WTC11 (cell line): ENCODE measurements around the gene SLC24A3.

ENCODE experiments used
- ATF1 ChIP-seq: sonication (generic); formaldehyde crosslinking; IDR thresholded peaks from 2 replicates; pipeline ENCODE4 v1.8.1; 2023; ENCODE audit warnings: mild to moderate bottlenecking, moderate library complexity, missing genetic modification reagents
- NFYB ChIP-seq: sonication (generic); formaldehyde crosslinking; conservative IDR thresholded peaks from 2 replicates; pipeline ENCODE4 v1.8.0; 2022; ENCODE audit warnings: low read depth, missing genetic modification reagents
- NR3C1 ChIP-seq: sonication (generic); formaldehyde crosslinking; conservative IDR thresholded peaks from 2 replicates; pipeline ENCODE4 v1.8.1; 2023; ENCODE audit warnings: low read depth, mild to moderate bottlenecking, missing genetic modification reagents
- TF ChIP-seq, protein P1 (sequence below): fragments of 200-600 bp; IDR thresholded peaks from 2 replicates; pipeline ENCODE4 v1.8.0; 2022; ENCODE audit warnings: antibody characterized with exemption
- TF ChIP-seq, protein P2 (sequence below): sonication (generic); formaldehyde crosslinking; IDR thresholded peaks from 2 replicates; pipeline ENCODE4 v1.8.0; 2023; ENCODE audit warnings: mild to moderate bottlenecking, missing genetic modification reagents

DNA sequence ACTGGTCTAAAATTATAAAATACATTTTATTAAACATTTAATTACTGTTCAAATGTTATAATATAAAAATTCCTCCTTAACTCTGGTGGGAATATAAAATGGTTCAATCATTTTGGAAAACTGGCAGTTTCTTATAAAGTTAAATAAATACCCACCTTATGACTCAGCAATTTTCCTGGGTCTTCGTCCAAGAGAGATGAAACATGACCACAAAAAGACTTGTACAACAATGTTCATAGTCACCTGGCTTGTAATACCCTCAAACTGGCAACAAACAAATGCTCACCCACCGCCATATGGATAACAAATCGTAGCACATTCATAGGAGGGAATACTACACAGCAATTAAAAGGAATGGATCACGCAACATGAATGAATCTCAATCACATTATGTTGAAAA is 479.7 kb downstream of the SLC24A3 start:
- TF ChIP-seq, protein P1, sequence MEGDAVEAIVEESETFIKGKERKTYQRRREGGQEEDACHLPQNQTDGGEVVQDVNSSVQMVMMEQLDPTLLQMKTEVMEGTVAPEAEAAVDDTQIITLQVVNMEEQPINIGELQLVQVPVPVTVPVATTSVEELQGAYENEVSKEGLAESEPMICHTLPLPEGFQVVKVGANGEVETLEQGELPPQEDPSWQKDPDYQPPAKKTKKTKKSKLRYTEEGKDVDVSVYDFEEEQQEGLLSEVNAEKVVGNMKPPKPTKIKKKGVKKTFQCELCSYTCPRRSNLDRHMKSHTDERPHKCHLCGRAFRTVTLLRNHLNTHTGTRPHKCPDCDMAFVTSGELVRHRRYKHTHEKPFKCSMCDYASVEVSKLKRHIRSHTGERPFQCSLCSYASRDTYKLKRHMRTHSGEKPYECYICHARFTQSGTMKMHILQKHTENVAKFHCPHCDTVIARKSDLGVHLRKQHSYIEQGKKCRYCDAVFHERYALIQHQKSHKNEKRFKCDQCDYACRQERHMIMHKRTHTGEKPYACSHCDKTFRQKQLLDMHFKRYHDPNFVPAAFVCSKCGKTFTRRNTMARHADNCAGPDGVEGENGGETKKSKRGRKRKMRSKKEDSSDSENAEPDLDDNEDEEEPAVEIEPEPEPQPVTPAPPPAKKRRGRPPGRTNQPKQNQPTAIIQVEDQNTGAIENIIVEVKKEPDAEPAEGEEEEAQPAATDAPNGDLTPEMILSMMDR = no peak
- TF ChIP-seq, protein P2, sequence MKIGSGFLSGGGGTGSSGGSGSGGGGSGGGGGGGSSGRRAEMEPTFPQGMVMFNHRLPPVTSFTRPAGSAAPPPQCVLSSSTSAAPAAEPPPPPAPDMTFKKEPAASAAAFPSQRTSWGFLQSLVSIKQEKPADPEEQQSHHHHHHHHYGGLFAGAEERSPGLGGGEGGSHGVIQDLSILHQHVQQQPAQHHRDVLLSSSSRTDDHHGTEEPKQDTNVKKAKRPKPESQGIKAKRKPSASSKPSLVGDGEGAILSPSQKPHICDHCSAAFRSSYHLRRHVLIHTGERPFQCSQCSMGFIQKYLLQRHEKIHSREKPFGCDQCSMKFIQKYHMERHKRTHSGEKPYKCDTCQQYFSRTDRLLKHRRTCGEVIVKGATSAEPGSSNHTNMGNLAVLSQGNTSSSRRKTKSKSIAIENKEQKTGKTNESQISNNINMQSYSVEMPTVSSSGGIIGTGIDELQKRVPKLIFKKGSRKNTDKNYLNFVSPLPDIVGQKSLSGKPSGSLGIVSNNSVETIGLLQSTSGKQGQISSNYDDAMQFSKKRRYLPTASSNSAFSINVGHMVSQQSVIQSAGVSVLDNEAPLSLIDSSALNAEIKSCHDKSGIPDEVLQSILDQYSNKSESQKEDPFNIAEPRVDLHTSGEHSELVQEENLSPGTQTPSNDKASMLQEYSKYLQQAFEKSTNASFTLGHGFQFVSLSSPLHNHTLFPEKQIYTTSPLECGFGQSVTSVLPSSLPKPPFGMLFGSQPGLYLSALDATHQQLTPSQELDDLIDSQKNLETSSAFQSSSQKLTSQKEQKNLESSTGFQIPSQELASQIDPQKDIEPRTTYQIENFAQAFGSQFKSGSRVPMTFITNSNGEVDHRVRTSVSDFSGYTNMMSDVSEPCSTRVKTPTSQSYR = no peak
- TF ChIP-seq ATF1 (CRISPR knock-in tag) = no peak
- no peak for TF ChIP-seq NFYB (CRISPR knock-in tag)
- no peak for TF ChIP-seq NR3C1 (CRISPR knock-in tag)
